Effector memory CD4-positive, alpha-beta T cell (primary cell): ENCODE measurements around the gene CBX1.

Experiments
- DNase-seq, 3 donors: peaks; one replicate each; pipeline ENCODE4 v3.0.0-alpha.2; 2020
- H3K27ac ChIP-seq: 2 replicates; pipeline ENCODE4 v1.7.0; 2013; ENCODE audit warnings: mild to moderate bottlenecking, low read length, moderate library complexity; ENCODE audit not compliant: insufficient read depth, poor library complexity, severe bottlenecking
- H3K27me3 ChIP-seq: replicated peaks from 2 replicates; pipeline ENCODE4 v1.7.0; 2013; ENCODE audit warnings: mild to moderate bottlenecking, low read length; ENCODE audit not compliant: insufficient read depth, control insufficient read depth, poor library complexity, severe bottlenecking
- H3K36me3 ChIP-seq: 2 replicates; pipeline ENCODE4 v1.7.0; 2013; ENCODE audit warnings: mild to moderate bottlenecking, low read length, moderate library complexity; ENCODE audit not compliant: control insufficient read depth, insufficient read depth
- H3K4me1 ChIP-seq: 2 replicates; pipeline ENCODE4 v1.7.0; 2013; ENCODE audit warnings: low read length, mild to moderate bottlenecking; ENCODE audit not compliant: control insufficient read depth, insufficient read depth, poor library complexity, severe bottlenecking
- H3K4me3 ChIP-seq: 2 replicates; pipeline ENCODE4 v1.7.0; 2013; ENCODE audit warnings: low read length, low read depth, mild to moderate bottlenecking; ENCODE audit not compliant: insufficient read depth, poor library complexity, severe bottlenecking
- H3K9me3 ChIP-seq: 2 replicates; pipeline ENCODE4 v1.7.0; 2013; ENCODE audit warnings: mild to moderate bottlenecking, low read length, moderate library complexity; ENCODE audit not compliant: control insufficient read depth
- total RNA-seq, 3 donors: gene quantifications; one replicate each; lab custom pipeline; 2026; lab: John Stamatoyannopoulos, UW

The CBX1 gene
- 18.1 to 24.2 (median 20.7) reads per million in 3 donors for total RNA-seq

DNA sequence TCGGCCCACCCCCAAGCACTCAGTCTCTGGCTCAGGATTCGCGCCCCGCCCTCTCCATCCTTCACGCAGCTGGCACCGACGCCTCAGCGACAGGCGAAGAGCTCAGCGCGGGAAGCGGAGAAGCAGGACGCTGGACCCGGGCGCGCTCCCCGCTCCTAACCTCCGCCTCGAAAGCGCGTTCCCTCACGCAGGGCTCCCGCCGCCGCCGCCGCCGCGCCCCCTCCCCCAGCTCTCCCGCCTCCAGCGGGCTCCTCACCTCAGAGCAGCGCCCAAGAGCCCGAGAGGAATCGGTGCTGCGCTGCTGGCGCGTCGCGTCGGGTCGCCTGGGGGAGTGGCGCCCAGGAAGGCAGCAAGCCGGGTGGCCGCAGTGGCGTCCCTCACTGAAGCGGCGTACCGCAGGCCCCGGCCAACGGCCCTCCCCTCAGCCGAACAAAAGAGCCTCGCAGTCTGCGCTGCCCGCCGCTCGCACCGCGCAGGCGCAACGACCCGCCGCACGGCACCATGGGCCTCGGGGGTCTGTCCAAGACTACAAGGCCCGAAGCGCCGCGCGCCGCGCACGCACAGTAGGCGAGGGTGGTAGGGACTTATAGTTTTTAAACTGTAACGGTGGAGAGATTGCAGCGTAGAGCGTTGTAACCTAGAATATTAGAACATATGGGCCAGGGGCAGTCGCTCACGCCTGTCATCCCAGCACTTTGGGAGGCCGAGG is at the start of gene CBX1:
Gene CBX1 (minus strand): TSS at position 467 of the 709 bp plus-strand sequence. CDS start 24,474 bp downstream, outside the sequence.
- no peaks in the 10 kb centered on the region for H3K36me3 ChIP-seq
- peak within 1 kb of the TSS; percentile 89 for H3K4me3 ChIP-seq
- H3K9me3 ChIP-seq, result no peaks in the 10 kb centered on the region
- H3K27me3 ChIP-seq, result no peaks in the 10 kb centered on the region
- H3K4me1 ChIP-seq, result no peaks in the 10 kb centered on the region
- H3K27ac ChIP-seq, result peak within 1 kb of the TSS; percentile 65
- peak; percentile 84 to 88 (median 86) for DNase-seq

DNA sequence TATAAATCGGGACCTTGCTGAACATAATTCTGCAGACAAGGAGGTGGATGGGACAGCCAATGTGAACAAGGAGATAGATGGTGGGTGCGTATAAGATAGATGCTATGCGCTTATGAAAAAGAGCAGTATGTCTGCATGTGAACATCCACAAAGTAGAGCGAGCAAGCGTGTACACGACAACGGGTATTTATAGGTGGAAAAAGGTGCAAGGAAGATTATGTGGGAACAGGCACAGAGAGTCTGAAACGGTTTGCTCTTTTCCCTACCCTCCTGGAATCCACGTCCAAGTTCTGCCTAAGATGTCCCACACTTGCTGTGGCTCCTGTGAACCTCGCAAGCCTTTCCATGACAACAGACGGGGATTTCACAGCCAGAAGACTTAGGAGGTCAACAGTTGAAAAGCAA is 49.3 kb upstream of the CBX1 start:
- Histone ChIP-seq H3K27ac (no peak overlapping the region), H3K9me3 (no peaks in the 10 kb centered on the region), H3K36me3 (peaks cover 41% of the 10 kb centered on the region), H3K4me1 (no peaks in the 10 kb centered on the region), H3K27me3 (no peaks in the 10 kb centered on the region), H3K4me3 (no peak overlapping the region)
- no peak for DNase-seq

GRCh38 chr17:48149787-48150463 is 48.6 kb upstream of the CBX1 start:
- Histone ChIP-seq H3K4me3 (no peak overlapping the region), H3K4me1 (no peaks in the 10 kb centered on the region), H3K27me3 (no peaks in the 10 kb centered on the region), H3K27ac (no peak overlapping the region), H3K36me3 (peaks cover 39% of the 10 kb centered on the region), H3K9me3 (no peaks in the 10 kb centered on the region)
- DNase-seq, result no peak

DNA sequence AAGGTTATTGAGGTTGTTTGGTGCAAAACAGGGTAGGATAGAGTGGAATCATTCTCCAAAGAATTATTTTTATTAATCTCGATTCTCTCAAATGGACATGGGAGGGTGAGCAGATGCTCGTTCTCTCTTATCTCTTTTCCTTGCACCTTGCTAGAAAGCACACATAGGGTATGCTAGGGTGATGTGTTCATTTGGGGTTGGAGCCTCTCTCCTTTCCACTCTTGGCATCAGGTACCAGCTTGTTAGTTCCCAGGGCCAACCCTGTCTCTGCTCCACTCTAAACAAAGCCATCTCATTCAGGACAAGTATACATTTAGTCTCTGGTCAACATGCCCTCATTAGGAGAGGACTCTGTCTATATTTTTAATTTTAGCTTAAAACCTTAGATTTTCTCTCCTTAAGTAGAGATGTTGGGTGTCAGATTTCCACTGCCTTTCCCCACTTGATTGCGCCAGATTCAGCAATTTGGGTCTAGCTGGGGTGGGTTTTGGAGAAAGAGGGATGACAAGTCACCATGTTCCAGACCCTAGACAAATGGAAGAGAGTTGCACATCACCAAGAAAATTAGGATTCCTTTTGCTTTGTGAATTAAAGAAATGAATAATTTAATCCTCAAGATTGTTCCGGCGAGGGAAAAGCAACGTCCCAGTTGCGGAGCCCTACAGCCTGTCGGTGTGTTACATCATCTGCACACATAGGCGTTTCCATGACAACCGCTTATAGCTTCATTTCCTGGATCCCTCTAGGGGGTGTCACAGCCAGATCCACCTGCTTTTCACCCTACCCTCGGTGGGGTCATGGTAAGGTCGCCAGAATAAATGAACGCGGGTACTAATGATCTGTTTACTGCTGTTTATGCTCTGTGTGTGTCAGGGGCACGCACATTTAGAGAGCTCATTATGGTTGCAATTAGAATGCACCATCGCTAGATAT is 47.8 kb upstream of the CBX1 start:
- Histone ChIP-seq H3K4me3 (no peak overlapping the region), H3K27me3 (no peaks in the 10 kb centered on the region), H3K27ac (no peak overlapping the region), H3K9me3 (no peaks in the 10 kb centered on the region), H3K36me3 (peaks cover 40% of the 10 kb centered on the region), H3K4me1 (no peaks in the 10 kb centered on the region)
- DNase-seq, result no peak

DNA sequence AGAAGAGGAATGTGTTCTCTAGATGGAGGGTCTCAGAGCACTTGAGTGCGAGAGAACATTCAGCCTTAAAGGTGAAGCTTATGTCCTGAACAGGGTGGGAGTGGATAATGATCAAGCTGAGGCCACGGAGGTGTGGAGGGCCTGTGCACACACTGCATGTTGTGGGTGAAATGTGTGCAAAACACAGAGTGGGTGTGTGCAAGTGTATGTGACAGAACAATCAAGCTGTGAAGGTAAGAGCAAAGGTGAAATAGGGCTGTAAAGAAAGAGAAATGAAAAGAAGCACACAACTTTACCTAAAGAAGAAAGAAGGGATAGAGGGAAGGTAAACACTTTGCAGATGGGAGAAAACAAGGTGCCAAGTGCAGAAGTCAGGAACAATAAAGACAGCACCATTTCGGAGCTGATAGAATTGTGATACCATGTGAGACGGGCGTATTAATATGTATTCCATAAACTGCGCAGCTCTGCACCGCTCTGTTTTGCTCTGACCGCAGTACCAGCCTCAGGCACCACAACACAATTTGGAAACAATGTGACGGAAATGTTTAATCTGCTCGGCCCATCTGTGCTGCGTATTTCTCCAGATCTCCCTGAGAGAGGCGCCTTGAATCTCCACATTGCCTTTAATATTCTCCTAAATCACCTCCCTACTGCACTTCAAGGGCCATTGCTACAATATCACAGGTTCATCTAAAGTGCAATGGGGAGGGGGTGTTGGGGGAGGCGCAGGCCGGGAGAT is 46.9 kb upstream of the CBX1 start:
- no peak overlapping the region for H3K27ac ChIP-seq
- H3K36me3 ChIP-seq, result peaks cover 41% of the 10 kb centered on the region
- H3K9me3 ChIP-seq, result no peaks in the 10 kb centered on the region
- H3K4me1 ChIP-seq, result no peaks in the 10 kb centered on the region
- DNase-seq, result no peak
- no peak overlapping the region for H3K4me3 ChIP-seq
- H3K27me3 ChIP-seq, result no peaks in the 10 kb centered on the region

GRCh38 chr17:48144976-48145798 is 43.9 kb upstream of the CBX1 start:
- Histone ChIP-seq H3K9me3 (no peaks in the 10 kb centered on the region), H3K27ac (no peak overlapping the region), H3K36me3 (peaks cover 36% of the 10 kb centered on the region), H3K27me3 (no peaks in the 10 kb centered on the region), H3K4me1 (no peaks in the 10 kb centered on the region), H3K4me3 (no peak overlapping the region)
- no peak for DNase-seq

DNA sequence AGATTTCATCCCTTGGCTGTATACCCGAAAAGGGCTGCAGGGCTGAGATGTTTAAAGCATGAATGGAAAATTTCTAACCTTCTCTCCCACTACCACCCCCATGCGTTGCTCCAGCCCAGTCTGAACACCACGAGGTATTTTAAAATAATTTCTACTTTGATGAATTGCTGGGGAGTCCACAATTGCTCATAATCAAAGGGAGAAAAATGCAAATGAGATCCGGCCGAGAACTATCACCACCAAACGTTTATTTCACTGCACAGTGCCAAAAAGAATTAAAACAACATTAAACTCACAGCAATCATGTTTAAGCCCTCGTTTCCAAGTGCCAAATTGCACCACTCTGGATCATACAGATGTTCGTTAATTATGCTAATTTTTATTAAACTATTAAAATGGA is 43.0 kb upstream of the CBX1 start:
- Histone ChIP-seq H3K36me3 (peaks cover 34% of the 10 kb centered on the region), H3K9me3 (no peaks in the 10 kb centered on the region), H3K4me1 (no peaks in the 10 kb centered on the region), H3K27me3 (no peaks in the 10 kb centered on the region), H3K4me3 (no peak overlapping the region), H3K27ac (no peak overlapping the region)
- DNase-seq, result no peak

DNA sequence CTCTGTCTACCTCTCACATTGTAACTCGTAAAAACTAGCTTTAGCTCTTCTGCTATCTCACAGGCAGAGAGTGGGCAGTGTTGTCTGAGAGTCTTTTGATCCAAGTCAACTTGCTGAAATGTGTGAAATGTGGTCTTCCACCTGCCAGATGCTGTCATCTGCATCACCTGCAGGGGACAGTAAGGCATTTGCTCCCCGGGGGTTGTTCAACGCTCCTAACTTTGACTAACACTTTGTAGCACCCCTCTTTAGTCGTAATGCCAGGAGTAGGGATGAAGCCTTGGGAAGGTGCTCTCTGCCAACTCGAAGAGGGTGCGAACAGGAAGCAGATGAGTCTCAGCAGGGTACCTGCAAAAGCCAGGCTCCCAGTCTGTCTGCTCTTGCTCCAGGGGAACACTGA is 42.4 kb upstream of the CBX1 start:
- no peaks in the 10 kb centered on the region for H3K9me3 ChIP-seq
- no peak overlapping the region for H3K27ac ChIP-seq
- H3K4me1 ChIP-seq, result no peaks in the 10 kb centered on the region
- DNase-seq, result no peak
- H3K36me3 ChIP-seq, result peaks cover 28% of the 10 kb centered on the region
- H3K4me3 ChIP-seq, result no peak overlapping the region
- no peaks in the 10 kb centered on the region for H3K27me3 ChIP-seq

- peaks cover 23% of the 10 kb centered on the region for H3K36me3 ChIP-seq
- H3K4me3 ChIP-seq, result no peak overlapping the region
- H3K27ac ChIP-seq, result no peak overlapping the region
- no peaks in the 10 kb centered on the region for H3K4me1 ChIP-seq
- H3K27me3 ChIP-seq, result no peaks in the 10 kb centered on the region
- H3K9me3 ChIP-seq, result no peaks in the 10 kb centered on the region
- DNase-seq, result no peak
Observed at GRCh38 chr17:48139944-48140343, 38.7 kb upstream of the CBX1 start.
